Uterus (tissue), 4 donors: ENCODE measurements around the gene ZNF805. TPM values are rescaled to one million over a fixed set of nuclear protein-coding genes. Genes with fewer than 3 reads are reported as not detected.
"Not testable (repeated sequence)": the region's sequence is repeated elsewhere in the genome, so short reads cannot be mapped to it uniquely, and the experiment has no call there.

Experiments
- DNase-seq, 2 donors: peaks; one replicate each; pipeline ENCODE4 v3.0.0-alpha.2; 2019 to 2020
- H3K27ac ChIP-seq, 2 donors: fragments of 200-600 bp; sonication (generic); 1 replicate in 1 of 2; 2 replicates in 1 of 2; pipeline ENCODE4 v1.5.1; 2016 to 2018
- H3K27me3 ChIP-seq, 2 donors: fragments of 200-600 bp; sonication (generic); one replicate each; pipeline ENCODE4 v1.5.1; 2018 to 2019; ENCODE audit warnings: control low read depth in 1 of 2
- H3K36me3 ChIP-seq, 2 donors: fragments of 200-600 bp; sonication (generic); one replicate each; pipeline ENCODE4 v1.5.1; 2019; ENCODE audit warnings: control low read depth in 1 of 2
- H3K4me1 ChIP-seq, 2 donors: fragments of 200-600 bp; sonication (generic); one replicate each; pipeline ENCODE4 v1.5.1; 2018 to 2019; ENCODE audit warnings: control low read depth in 1 of 2
- H3K4me3 ChIP-seq, 2 donors: fragments of 200-600 bp; sonication (generic); 1 replicate in 1 of 2; 2 replicates in 1 of 2; pipeline ENCODE4 v1.5.1; 2018 to 2019; ENCODE audit warnings: mild to moderate bottlenecking in 1 of 2
- H3K9me3 ChIP-seq, 2 donors: fragments of 200-600 bp; sonication (generic); one replicate each; pipeline ENCODE4 v1.5.1; 2019; ENCODE audit warnings: control low read depth in 1 of 2
- CTCF ChIP-seq, 4 experiments: fragments of 200-600 bp in 2 of 4; fragments of 450-650 bp in 2 of 4; sonication (generic) in 2 of 4; IDR thresholded peaks; one replicate each; pipeline ENCODE4 v1.5.1; 2016 to 2019; ENCODE audit warnings: antibody characterized with exemption in 4 of 4, mild to moderate bottlenecking in 2 of 4, moderate library complexity in 1 of 4
- POLR2A ChIP-seq, 2 donors: fragments of 450-650 bp; IDR thresholded peaks; one replicate each; pipeline ENCODE4 v1.6.1; 2016; ENCODE audit warnings: antibody characterized with exemption in 2 of 2, mild to moderate bottlenecking in 1 of 2, moderate library complexity in 1 of 2
- intact Hi-C: fragments of 100-400 bp; cut with DNase I; formaldehyde crosslinking; loops from one replicate; pipeline ENCODE4 v1.15.1; 2023; ENCODE audit warnings: low total_unique reads
- total RNA-seq, 4 donors: library from RNA; depleted of rRNA in 3 of 4; stranded (reverse); fragments of >200 nt in 3 of 4; gene quantifications; one replicate each; pipeline versions ENCODE4 v1.1.0 to v1.2.4, GENCODE V29; 2014 to 2023
- donor health status: DM: yes; HTN: yes; CAD: no.

The ZNF805 gene
- total RNA-seq, 4 donors from 2014 or later = 2.1 to 65.3 (median 18.9) TPM

DNA sequence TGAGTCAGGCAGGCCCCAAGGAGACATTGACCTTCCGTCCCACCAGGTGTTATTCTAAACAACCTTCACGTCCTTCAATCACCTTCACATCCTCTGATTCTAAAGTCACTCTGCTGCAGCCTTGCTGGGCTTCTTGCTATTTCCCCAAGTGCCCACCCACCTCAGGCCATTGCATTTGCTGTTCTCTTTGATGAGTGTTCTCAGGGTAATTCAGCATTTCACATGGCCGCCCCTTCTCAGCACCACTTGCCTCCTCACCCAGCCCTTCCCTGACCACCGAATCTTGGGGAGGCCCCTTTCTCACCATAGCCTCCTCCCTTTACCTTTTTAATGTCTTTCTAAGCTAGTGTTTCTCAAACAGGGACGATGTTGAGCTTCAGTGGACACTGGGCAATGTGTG, 4.6 kb downstream of the ZNF805 start:
- H3K27me3 ChIP-seq = no peaks in the 10 kb centered on the region
- H3K4me3 ChIP-seq = no peak overlapping the region
- peaks cover 0 to 11% of the 10 kb centered on the region in 2 donors for H3K9me3 ChIP-seq
- H3K36me3 ChIP-seq = no peaks in the 10 kb centered on the region
- H3K27ac ChIP-seq = no peak overlapping the region
- intact Hi-C loops = no loop called here
- TF ChIP-seq CTCF (IDR thresholded peaks at IDR 0.05) (no peak), POLR2A (IDR thresholded peaks at IDR 0.05) (no peak)
- no peak for DNase-seq
- no peaks in the 10 kb centered on the region for H3K4me1 ChIP-seq

DNA sequence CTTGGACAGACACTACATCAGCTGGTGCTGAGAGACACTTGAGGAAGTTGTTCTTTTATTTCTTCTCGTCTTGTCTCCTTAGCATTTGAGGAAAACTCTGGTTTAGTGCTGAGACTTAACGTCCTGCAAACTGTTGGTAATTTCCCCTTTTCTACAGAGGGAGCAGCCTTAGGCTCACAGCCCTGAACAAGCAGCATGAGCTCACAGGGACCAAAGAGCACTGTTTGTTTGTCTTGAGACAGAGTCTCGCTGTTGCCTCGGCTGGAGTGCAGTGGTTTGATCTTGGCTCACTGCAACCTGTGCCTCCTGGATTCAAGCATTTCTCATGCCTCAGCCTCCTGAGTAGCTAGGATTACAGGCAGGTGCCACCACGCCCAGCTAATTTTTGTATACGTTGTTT, 5.5 kb downstream of the ZNF805 start:
- Histone ChIP-seq H3K27me3 (no peaks in the 10 kb centered on the region), H3K4me3 (no peak overlapping the region), H3K27ac (no peak overlapping the region), H3K36me3 (no peaks in the 10 kb centered on the region), H3K9me3 (peaks cover 0 to 19% of the 10 kb centered on the region in 2 donors), H3K4me1 (no peaks in the 10 kb centered on the region)
- intact Hi-C loops = no loop called here
- DNase-seq = no peak
- TF ChIP-seq POLR2A (IDR thresholded peaks at IDR 0.05) = no peak
- no peak for TF ChIP-seq CTCF (IDR thresholded peaks at IDR 0.05)

GRCh38 chr19:57248646-57249045, 8.2 kb downstream of the ZNF805 start:
- H3K36me3 ChIP-seq = no peaks in the 10 kb centered on the region

DNA sequence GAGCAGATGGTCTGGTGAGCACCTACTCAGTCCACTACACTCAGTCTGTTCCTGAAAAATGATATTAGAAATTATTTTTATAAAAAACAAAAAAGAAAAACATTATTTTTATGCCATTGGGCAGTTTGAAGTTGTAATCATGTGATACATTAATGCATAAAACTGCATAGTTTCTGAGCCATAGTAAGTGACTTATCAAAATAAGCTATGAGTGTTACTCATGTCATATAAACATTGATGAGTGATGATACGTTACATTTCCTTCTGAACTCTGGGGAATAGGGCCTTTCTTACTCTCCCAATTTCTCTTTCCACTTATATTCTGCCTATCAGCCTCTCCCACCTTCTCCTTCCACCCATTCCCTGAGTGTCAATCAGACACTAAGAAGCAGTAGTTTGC, 8.9 kb downstream of the ZNF805 start:
- no peak for DNase-seq
- Histone ChIP-seq H3K36me3 (no peaks in the 10 kb centered on the region), H3K4me1 (no peaks in the 10 kb centered on the region), H3K27ac (no peak overlapping the region), H3K27me3 (no peaks in the 10 kb centered on the region), H3K9me3 (peaks cover 0 to 42% of the 10 kb centered on the region in 2 donors), H3K4me3 (no peak overlapping the region)
- intact Hi-C loops = no loop called here
- TF ChIP-seq POLR2A (IDR thresholded peaks at IDR 0.05) = no peak
- TF ChIP-seq CTCF (IDR thresholded peaks at IDR 0.05) = no peak

More at GRCh38 chr19:57248646-57249045, 8.2 kb downstream of the ZNF805 start:
- no peak overlapping the region for H3K27ac ChIP-seq
- no peak for DNase-seq
- intact Hi-C loops = no loop called here
- H3K27me3 ChIP-seq = no peaks in the 10 kb centered on the region
- H3K9me3 ChIP-seq = peaks cover 0 to 39% of the 10 kb centered on the region in 2 donors
- no peak for TF ChIP-seq CTCF (IDR thresholded peaks at IDR 0.05)
- TF ChIP-seq POLR2A (IDR thresholded peaks at IDR 0.05) = no peak
- no peaks in the 10 kb centered on the region for H3K4me1 ChIP-seq
- no peak overlapping the region for H3K4me3 ChIP-seq

DNA sequence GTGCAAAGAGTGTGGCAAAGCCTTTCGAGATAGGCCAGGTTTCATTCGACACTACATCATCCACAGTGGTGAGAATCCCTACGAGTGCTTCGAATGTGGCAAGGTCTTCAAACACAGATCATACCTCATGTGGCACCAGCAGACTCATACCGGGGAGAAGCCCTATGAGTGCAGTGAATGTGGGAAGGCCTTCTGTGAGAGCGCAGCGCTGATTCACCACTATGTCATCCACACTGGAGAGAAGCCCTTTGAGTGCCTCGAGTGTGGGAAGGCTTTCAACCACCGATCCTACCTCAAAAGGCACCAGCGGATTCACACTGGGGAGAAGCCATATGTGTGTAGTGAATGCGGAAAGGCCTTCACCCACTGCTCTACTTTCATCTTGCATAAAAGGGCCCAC, 13.3 kb downstream of the ZNF805 start:
- intact Hi-C loops = not testable (repeated sequence)

DNA sequence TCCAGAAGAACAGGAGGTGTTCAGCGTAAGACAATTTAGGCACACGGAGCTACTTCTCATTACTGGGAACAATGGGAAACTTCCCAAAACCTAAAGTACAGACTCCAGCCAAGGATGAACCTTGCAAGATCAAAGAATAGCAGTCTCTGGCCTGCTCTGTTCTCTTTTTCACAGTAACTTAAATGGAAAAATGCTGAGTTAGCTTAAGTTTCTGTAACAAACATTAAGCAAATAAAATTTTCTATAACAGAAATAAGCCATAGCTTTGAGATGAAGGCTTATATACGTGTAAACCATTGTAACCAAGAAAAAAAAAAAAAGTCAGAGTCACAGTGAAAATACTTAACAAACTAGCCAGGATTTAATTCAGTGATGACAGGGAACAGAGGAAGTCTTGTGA, 21.6 kb downstream of the ZNF805 start:
- intact Hi-C loops = no loop called here
- DNase-seq = no peak
- TF ChIP-seq POLR2A (IDR thresholded peaks at IDR 0.05) (no peak), CTCF (IDR thresholded peaks at IDR 0.05) (no peak)
- no peaks in the 10 kb centered on the region for H3K4me1 ChIP-seq
- H3K27ac ChIP-seq = no peak overlapping the region
- H3K4me3 ChIP-seq = no peak overlapping the region
- H3K27me3 ChIP-seq = no peaks in the 10 kb centered on the region
- no peaks in the 10 kb centered on the region for H3K36me3 ChIP-seq
- H3K9me3 ChIP-seq = peaks cover 0 to 20% of the 10 kb centered on the region in 2 donors

More for the DNA sequence above, 13.3 kb downstream of the ZNF805 start:
- not testable (repeated sequence) for H3K27me3 ChIP-seq, H3K27ac ChIP-seq, H3K36me3 ChIP-seq, H3K4me3 ChIP-seq, H3K4me1 ChIP-seq, DNase-seq
- H3K9me3 ChIP-seq = peaks cover 0 to 63% of the 10 kb centered on the region in 2 donors
